GM19328 (cell line): ENCODE data around the gene SPEG.

Experiments used
- ATAC-seq: cut with Tn5 transposase; IDR thresholded peaks from one replicate; pipeline ENCODE4 v1.9.1; 2021; ENCODE audit warnings: mild to moderate bottlenecking, moderate library complexity; ENCODE audit not compliant: unreplicated experiment

Gene SPEG

DNA sequence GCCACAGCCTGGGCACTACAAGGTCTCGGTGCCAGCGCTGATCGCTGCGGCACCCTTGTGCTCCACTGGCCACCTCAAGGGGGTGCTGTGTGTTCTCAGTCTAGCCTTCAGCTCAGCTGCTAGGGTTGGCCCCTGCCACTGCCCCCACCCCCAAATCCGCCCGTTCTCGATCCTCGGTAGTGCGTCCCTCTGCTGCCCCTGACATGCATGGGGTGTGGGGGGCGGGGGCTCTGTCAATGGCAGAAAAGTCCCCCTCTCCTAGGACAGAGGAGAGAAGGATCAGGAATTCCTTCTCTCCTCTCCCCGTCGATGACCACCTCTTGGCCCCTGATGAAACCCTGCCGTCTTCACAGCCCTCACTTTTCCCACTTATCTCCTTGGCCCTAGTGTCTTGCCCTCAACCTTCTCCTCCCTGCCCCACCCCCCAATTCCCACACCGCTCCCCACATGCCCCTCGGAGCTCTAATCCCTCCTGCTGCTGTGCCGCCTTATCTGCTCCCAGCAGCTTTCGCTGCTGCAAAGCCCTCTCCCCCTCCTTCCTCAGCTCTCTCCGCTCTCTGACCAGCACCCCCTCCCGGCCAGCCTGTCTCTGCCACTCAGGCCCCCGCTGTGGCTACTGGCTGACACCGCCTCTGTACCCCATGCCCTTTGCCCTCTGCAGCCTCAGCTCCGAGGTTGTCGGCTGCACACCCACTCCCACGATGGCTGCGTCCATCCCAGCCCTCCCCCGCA lies 75.3 kb downstream of the SPEG start:
- peak; percentile 61 for ATAC-seq

DNA sequence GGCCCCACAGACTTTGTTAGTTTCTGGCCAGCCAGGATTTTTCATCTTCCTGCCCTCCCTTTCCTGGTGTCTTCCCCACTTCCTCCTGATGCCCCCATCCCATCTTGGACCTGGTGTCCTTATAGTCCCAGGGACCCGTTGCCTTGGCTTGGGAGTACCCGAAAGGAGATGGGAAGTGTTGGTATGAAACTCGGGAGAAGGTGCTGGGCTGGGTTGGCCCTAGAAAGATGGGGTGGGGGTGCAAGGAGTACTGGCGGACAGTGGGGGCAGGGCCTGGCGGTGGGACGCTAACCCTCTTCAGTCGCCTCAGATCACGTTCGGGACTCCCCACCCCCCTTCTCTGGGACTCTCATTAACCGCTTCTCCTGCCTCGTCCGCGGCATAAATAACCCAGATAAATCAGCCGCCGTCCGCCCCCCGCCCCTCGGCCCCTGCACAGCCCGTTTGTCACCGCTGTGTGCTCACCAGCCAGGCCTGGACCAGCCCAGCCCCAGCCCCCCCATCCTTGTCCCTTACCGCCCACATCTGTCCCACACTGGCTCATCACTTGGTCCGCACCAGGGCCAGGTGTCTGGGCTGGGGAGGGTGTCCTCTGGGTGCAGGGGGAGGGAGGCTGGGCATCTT lies 76.0 kb downstream of the SPEG start:
- no peak for ATAC-seq

DNA sequence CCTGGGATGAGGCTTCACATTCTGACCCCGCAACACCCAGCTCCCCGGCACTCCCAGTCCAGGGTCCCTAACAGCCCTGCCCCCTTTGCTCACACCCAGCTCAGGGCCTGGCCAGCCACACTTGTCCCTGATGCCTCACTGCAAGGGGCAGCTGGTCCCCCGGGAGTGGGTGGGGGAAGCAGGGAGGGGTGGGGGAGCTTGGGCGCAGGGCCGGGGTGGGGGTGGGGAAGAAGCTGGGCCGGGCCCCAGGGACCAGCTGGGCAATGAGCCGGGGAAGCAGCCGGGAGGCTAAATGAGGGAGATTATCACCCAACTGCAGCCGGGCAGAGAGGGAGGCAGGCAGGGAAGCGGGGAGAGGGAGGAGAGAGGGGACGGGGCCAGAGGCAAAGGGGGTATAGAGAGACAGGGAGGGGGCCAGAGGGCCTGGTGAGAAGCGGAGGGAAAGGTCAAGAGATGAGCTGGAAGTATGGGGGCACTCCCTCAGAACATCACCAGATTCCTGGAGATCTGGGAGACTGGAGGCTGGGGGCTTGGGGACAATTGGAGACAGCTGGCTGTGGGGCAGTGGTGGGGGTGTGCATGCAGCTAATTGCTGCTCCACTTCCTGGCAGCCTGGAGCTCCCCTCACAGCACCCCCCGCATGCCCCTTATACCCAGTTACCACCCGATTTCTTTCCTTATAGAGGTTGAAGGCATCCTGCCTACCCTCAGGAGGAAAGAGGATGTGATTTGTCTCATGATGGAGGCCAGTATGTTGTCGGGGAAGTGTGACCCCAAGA lies 77.1 kb downstream of the SPEG start:
- ATAC-seq, result no peak

DNA sequence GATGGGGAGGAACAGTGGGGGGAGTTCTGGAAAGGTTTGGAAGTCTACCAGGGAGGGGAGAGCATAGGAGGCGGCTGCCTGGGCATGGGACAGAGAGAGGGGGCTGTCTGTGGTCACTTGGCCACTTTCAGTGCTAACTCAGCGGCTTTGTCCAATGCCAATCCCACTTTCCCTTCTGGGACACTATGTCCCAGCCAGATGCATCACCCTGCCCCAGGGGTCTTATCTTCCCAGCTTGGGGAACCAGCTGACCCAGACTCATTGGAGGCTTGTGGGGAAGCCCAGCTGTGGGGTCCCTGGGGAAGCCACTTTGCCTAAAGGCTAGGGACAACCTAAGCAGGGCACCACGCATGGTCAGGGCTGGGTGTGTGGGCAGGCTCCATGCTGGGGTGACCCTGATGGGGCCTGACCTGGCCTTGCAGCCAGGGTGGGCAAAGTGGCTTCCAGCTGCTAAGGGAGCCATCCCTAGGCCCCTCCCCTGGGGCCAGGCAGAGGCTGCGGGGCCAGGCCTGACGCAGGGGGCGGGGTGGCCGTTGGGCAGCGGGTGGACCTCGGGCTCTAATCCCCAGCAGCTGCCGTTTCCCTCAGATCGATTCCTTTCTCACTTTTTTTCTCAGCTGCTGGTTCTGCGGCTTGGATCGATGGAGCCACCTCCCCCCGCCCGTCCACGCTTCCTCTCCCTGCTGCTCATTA lies 78.0 kb downstream of the SPEG start:
- no peak for ATAC-seq

DNA sequence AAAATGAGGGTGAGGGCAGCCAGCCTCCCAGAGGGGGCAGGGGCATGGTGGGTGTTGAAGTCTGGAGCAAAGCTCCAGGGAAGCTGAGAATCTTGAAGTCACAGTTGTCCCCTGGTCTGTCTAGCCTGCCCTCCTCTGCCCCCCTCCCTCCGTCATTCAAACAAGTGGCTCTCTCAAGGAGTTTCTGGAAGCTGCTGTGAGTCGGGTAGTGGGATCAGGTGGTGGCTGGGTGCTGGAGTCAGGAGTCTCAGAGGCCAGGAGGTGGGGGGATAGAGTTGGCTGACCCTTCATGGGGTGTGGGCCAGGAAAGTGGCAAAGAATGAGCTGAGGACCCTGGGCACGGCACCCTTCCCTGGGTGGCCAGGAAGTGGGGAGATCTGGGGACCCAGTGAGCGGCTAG lies 79.1 kb downstream of the SPEG start:
- ATAC-seq, result no peak

DNA sequence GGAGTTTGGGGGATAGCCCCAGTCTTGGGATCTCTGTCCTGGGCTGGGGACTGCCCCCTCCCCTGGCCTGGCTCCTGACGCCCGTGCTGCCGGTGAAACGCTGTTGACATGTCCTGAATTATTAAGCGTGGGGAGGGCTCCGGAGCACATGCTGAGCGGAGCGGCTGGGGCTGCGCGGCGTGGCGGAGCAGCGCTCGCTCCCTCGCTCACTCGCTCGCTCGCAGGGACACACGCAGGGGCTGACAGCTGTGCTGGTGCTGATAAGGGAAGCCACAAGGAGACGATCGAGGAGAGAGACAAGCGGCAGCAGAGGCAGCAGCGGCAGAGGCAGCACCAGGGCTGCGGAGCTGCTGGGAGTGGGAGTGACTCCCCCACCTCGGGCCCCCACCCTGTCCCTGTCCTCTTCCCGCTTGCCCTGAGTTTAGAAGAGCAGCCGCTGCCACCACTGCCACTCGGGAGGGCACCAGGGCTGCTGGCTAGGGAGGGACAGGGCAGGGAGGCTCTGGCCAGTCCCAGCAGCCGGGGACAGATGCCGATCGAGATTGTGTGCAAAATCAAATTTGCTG lies 79.6 kb downstream of the SPEG start, which contains the start of gene ASIC4:
TSS of gene ASIC4 (plus strand) at position 287 of the 566 bp plus-strand sequence. CDS start at position 530, 243 bp downstream.
- ATAC-seq, result no peak

DNA sequence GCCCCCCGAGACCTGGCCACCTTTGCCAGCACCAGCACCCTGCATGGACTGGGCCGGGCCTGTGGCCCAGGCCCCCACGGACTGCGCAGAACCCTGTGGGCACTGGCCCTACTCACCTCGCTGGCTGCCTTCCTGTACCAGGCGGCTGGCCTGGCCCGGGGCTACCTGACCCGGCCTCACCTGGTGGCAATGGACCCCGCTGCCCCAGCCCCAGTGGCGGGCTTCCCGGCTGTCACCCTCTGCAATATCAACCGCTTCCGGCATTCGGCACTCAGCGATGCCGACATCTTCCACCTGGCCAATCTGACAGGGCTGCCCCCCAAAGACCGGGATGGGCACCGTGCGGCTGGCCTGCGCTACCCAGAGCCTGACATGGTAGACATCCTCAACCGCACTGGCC lies 80.2 kb downstream of the SPEG start:
- no peak for ATAC-seq

DNA sequence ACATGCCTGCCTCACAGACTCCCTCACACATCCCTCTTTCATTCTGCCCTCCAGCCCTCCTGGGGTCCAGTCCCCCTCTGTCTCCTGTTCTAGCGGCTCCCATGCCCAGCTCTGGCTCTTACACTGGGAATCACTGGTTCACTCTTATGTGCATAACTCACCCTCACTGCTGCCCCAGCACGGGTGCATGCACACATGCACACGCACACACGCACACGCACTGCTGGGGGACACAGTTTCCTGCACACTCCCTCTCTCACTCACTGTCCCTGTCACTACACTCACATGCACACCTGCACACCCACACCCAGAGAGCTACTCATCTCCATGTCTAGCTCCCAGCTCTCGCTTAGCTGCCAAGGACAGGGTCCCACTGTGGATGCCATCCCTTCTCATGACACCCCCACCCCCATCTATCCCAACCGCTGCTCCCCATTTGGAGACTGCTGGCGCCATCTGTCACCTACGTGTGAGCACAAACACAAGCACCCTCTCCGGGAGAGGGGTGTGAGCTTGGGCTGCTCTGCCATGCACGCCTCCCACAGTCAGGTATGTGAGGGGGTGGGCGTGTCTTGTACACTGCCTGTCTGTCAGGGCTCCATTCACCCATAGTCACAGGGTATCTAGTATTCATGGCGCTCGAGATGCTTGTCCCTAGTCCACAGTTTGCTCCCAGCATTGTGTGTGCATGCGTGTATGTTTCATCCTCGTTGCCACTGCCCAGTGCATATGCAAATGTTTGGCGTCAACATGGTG lies 81.4 kb downstream of the SPEG start:
- no peak for ATAC-seq

DNA sequence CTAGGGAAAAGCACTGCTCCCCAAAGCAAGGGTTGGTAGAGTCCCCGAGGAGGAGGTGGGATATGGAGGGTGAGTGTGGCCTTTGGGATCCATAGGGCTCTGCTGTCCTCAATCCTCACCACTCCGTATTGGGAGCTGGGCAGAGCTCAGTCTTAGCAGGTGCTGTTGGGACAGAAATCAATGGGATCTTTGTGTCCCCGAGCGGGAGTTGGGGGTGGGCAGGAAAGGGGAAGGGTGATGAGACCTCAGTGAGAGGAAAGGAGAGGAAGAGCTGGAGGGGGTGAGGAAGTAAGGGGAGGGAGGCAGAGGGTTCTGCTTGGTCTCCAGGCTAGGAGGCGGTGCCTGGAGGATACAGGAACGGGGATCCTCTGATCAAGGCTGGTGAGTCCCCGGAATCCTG lies 82.2 kb downstream of the SPEG start:
- ATAC-seq, result no peak

DNA sequence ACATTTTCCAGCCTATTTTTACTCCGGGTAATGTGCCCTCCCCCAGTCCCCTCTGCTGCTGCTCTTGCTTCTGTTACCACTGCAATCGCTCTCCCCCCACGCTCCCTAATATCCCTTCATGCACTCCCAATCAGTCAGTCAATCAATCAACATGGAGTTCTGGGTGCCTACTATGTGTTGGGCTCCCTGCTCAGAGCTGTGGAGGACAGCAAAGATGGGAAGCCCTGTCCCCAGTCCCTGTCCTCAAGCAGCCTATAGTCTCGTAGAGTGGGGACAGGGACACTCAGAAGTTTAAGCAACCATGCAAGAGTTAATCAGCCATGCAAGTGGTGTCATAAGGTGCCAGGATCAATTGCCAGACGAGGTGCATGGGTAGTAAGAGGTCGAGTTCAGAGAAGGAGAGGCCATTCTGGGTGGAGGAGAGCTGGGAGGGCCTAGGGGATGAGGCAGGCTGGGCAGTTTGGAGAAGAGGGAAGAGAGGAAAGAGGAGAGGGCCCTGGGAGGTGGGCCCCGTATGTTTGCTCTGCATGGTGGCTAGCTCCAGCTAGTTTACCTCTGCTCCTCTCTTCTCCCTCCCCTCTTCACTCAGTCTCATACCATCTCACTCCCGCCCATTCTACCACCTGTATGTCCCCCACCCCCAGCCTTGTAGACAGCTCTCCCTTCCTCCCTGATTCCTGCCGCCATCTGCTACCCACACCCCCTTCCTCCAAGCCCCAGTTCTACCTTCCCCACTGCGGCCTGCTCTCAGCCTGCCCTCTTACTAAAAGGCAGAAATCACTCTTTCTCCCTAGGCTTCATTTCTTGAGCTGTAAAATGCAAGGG lies 83.5 kb downstream of the SPEG start:
- ATAC-seq, result no peak

DNA sequence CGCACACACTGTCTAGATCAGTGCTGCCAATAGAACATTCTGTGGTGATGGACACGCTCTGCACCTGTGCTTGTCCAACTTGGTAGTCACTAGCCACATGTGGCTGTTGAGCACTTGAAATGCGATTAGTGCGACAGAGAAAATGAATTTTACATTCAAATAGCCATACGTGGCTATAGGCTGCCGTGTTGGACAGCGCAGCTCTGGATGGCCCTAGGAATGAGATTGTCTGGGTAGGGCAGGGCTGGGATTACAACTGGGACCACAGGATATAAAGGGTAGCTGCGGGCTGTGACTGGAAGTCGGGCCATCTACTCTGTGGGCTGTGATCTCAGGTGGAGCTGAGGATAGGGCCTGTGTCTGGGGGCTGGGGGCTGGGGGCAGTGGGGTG lies 84.9 kb downstream of the SPEG start:
- ATAC-seq, result no peak

DNA sequence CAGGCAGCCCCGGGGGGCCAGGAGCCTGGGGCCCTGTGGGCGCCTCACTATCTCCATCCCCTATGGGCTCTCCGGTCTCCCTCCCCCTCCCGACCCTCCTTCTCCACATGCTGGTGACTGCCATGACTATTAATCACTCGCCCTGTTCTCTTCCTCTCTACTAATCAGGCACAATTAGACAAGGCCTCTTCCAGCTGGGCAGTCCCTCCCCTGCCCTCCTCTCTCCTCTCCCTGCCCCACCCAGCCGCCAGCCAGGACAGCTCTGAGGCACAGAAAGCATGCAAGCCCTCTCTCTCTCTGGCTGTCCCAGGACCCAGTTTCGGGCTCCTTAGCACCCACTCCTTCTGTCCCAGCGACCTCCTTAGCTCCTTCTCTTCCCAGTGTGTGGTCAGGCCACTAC lies 85.4 kb downstream of the SPEG start:
- no peak for ATAC-seq

DNA sequence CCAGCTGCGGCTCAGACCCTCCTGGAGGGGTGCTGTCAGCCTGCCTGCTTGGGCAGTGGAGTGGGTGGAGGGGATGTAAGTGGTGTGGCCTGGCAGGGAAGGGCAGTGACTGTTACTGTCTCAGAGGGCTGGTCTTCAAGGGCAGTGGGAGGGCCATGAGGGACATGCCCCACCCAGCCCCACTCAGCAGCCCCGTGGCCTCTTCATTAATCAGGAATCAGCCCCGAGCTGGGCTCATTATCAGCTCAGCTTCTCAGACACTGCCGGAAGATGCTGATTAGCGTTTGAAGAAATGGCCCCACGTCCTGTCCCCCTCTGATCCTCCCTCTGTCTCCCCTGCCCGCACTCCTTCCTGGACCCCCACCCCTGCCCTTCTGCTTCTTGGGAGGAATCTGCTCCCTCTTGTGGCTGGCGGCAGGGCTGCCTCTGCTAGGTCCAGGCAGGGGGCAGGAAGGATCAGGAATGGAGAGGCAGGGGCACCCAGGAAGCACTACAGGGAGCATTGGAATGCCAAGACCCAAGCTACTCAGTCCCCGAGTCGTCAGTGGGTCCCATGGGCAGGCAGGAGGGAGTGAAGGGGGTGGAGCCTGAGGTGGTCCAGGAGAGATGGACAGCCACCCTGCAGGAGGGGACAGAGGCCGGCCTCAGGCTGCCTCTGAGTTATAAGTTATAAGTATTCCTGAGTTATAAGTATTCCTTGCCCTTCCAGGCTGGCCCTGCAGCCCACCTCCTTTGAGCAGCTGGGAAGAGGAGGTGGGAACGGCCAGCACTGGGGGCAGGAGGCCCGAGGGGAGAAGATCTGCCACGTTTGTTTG lies 86.6 kb downstream of the SPEG start:
- ATAC-seq, result no peak

DNA sequence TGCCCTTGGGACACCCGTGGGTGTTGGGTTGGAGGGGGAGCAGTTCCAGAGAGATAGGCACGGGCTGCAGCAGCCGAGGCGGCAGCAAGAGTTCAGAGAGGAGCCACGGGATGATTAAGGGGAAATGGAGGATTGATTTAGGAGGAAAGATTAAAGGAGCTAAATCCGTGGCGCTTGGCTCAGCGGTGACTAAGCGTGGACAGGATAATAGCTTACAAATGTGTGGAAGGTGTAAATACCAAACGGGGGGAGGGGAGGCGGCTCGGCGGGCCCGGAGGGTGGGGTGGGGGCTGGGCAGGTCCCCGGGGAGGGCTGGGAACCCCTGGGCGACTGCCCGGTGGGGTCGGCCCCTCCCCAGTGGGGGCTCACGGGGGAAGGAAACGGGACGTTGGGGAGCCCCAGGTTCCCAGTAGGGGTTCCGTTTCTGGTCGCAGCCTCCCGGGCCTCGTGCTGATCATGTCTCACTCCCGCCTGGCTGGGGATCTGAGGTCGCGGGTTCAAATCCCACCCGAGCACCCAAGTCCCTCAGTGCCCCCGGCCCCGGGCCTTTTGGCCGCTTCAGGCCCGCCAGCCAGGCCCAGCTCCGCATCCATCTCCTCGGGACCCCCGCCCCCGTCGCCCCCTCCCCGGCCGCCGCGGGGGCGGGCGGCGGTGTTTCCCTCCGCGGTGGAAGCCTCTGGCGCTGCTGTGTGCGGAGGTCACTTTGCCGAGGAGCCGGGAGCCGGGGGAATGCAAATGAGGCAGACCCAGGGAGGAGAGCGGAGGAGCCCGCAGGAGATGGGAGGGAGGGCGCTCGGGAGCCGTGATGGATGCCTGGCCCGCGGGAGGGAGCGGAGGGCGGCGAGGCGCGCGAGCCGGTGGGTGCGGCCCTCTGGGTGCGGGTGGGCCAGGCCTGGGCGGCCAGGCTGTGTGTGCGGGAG lies 87.7 kb downstream of the SPEG start:
- ATAC-seq, result no peak

DNA sequence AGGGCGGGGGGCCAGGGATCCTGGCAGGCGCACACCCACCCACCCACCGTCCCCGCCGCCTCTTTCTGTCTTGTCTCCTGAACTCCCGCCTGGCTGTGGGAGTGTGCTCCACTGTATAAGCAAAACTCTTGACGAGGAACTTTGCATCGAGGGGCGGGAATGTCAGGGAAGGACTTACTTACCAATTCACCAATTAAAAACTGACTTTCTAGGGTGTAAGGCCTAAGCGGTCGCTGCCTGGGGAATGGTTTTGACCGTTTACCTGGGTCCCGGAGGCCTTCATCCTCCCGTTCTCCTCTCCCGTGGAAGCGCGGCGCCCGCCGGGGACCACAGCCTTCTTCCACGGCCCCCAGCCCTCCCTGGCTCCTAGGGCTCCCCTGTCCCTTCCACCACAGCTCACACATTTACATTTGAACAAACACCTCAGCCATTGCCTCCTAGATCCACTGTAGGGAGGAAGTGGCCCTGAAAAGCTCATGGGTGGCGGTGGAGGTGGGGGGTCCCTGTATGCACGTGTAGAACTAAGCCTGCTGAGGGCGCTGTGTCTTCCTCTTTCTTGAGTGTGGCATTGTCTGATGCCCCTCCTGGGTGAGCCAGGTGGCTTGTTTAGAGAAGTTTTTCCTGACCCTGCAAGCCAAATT lies 88.5 kb downstream of the SPEG start:
- ATAC-seq, result no peak

DNA sequence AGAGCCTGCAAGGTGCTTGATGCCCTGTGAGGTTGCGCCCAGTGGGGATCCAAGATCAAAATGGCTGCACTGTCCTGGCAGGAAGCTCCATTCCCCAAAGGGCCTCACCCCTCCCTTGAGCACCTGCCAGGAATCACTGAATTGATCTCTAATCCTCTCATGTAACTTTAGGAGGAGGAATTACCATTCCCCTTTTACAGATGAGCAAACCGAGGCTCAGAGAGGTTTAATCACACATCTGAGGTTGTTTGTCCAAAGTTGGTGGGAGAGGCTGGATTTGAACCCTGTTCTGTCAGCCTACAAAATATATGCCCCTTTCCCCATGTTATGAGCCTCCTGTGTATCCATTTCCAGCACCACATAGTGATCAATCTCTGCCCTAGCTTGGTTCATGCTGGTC lies 90.2 kb downstream of the SPEG start:
- no peak for ATAC-seq
